Measurements from ENCODE around the gene PRDM9.

Gene PRDM9

DNA sequence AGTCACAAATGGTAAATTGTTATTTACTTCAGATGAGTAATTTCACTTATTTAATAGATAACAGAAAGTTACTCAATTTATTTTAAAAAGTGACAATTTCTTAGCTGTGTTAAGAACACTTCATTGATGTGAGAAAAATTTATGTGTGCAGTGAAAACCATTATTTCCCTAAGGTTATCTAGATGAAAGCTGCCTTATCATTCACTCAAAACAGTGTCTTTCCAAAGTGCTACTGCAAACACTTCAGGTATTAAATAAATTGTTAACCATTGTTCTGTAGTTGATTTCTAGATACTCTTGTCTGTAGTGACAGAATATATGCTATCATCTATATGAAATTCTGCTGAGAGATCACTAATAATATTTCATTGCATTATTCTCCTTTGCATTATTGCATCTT lies 33.5 kb upstream of the PRDM9 start:
- TF ChIP-seq EZH2phosphoT487 (conservative IDR thresholded peaks at IDR 0.05; ENCODE audit: low read length) (no peak), CTCF (IDR thresholded peaks at IDR 0.05; ENCODE audit: insufficient read depth, low read length, poor library complexity, severe bottlenecking) (no peak)
- Histone ChIP-seq H3K27ac (ENCODE audit: low read depth, low read length) (no peak overlapping the region), H3K9me2 (replicated peaks; ENCODE audit: insufficient read depth, low read length) (no peaks in the 10 kb centered on the region), H3K79me2 (ENCODE audit: insufficient read depth, low read length) (no peaks in the 10 kb centered on the region), H3K27me3 (ENCODE audit: low read length) (no peaks in the 10 kb centered on the region), H4K20me1 (ENCODE audit: low read depth, low read length) (no peaks in the 10 kb centered on the region), H3F3A (ENCODE audit: insufficient read depth) (no peaks in the 10 kb centered on the region), H2AFZ (ENCODE audit: low read depth, low read length, severe bottlenecking) (no peak overlapping the region), H3K4me2 (ENCODE audit: low read depth, low read length, poor library complexity, severe bottlenecking) (no peak overlapping the region), H3K36me3 (ENCODE audit: low read length) (no peaks in the 10 kb centered on the region), H3K4me3 (ENCODE audit: insufficient read depth, low read length, poor library complexity, severe bottlenecking) (no peak overlapping the region), H3K9me3 (ENCODE audit: insufficient read depth, low read length) (peaks cover 11% of the 10 kb centered on the region; the same call in 1 of the 2 replicates), H3K9ac (ENCODE audit: low read length) (no peak overlapping the region)

DNA sequence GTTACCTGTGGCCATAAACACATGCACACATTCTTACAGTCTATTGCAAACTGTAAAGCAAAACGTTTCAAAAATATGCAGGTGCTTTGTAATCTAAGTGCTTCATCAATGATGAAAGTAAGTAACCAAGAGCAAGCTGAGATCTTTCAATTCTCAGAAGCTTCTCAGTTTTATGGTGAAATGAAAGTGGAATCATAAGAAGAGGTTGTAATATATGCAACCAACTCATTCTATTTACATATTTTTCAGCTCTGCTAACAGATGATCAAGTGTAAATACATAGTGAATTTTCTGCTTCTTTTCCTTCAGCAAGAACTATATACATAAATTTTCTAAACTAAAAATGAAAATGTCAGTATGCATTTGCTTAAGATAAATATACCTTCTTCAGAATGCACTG lies 33.1 kb upstream of the PRDM9 start:
- H3K9me3 ChIP-seq (ENCODE audit: insufficient read depth, low read length) = peaks cover 11% of the 10 kb centered on the region; the same call in 1 of the 2 replicates
- H3K4me3 ChIP-seq (ENCODE audit: insufficient read depth, low read length, poor library complexity, severe bottlenecking) = no peak overlapping the region
- H4K20me1 ChIP-seq (ENCODE audit: low read depth, low read length) = no peaks in the 10 kb centered on the region
- no peaks in the 10 kb centered on the region for H3K9me2 ChIP-seq (replicated peaks; ENCODE audit: insufficient read depth, low read length)
- H3K27ac ChIP-seq (ENCODE audit: low read depth, low read length) = no peak overlapping the region
- no peaks in the 10 kb centered on the region for H3K79me2 ChIP-seq (ENCODE audit: insufficient read depth, low read length)
- H3K27me3 ChIP-seq (ENCODE audit: low read length) = no peaks in the 10 kb centered on the region
- no peak overlapping the region for H2AFZ ChIP-seq (ENCODE audit: low read depth, low read length, severe bottlenecking)
- H3K4me2 ChIP-seq (ENCODE audit: low read depth, low read length, poor library complexity, severe bottlenecking) = no peak overlapping the region
- H3K36me3 ChIP-seq (ENCODE audit: low read length) = no peaks in the 10 kb centered on the region
- TF ChIP-seq CTCF (IDR thresholded peaks at IDR 0.05; ENCODE audit: insufficient read depth, low read length, poor library complexity, severe bottlenecking) = no peak
- TF ChIP-seq EZH2phosphoT487 (conservative IDR thresholded peaks at IDR 0.05; ENCODE audit: low read length) = no peak
- no peak overlapping the region for H3K9ac ChIP-seq (ENCODE audit: low read length)
- no peaks in the 10 kb centered on the region for H3F3A ChIP-seq (ENCODE audit: insufficient read depth)

DNA sequence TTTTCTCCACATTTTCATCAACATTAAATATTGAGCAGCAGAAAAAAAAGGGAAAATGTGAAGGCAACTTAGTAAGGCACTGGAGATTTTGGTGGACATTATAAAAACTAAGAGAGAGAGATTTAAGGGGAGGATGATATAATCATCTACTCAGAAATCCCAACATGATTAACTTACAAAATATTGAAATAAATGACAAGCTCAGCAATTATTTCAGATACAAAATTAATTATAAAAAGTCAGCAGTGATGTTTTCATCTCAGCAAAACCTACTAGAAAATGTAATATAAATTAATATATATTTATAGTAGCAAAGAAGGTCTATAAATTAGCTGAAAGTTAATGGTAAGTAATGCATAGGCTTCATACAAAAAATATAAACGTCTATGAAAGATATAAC lies 30.8 kb upstream of the PRDM9 start:
- Histone ChIP-seq H3K36me3 (ENCODE audit: low read length) (no peaks in the 10 kb centered on the region), H3K4me3 (ENCODE audit: insufficient read depth, low read length, poor library complexity, severe bottlenecking) (no peak overlapping the region), H2AFZ (ENCODE audit: low read depth, low read length, severe bottlenecking) (no peak overlapping the region), H4K20me1 (ENCODE audit: low read depth, low read length) (no peaks in the 10 kb centered on the region), H3K27ac (ENCODE audit: low read depth, low read length) (no peak overlapping the region), H3K9ac (ENCODE audit: low read length) (no peak overlapping the region), H3K27me3 (ENCODE audit: low read length) (no peaks in the 10 kb centered on the region), H3F3A (ENCODE audit: insufficient read depth) (no peaks in the 10 kb centered on the region), H3K9me2 (replicated peaks; ENCODE audit: insufficient read depth, low read length) (no peaks in the 10 kb centered on the region), H3K79me2 (ENCODE audit: insufficient read depth, low read length) (no peaks in the 10 kb centered on the region), H3K4me2 (ENCODE audit: low read depth, low read length, poor library complexity, severe bottlenecking) (no peak overlapping the region), H3K9me3 (ENCODE audit: insufficient read depth, low read length) (peaks cover 11% of the 10 kb centered on the region; the same call in 1 of the 2 replicates)
- TF ChIP-seq EZH2phosphoT487 (conservative IDR thresholded peaks at IDR 0.05; ENCODE audit: low read length) (no peak), CTCF (IDR thresholded peaks at IDR 0.05; ENCODE audit: insufficient read depth, low read length, poor library complexity, severe bottlenecking) (no peak)

All from SU-DHL-6 (cell line).